ENCODE data around the gene KIRREL3. TPM values are rescaled to one million over a fixed set of nuclear protein-coding genes. Genes with fewer than 3 reads are reported as not detected.

Gene KIRREL3
- total and polyA plus RNA-seq, 2 of the 4 experiments (the other 2 are of a cell fraction) = 10.9 to 15.9 TPM

DNA sequence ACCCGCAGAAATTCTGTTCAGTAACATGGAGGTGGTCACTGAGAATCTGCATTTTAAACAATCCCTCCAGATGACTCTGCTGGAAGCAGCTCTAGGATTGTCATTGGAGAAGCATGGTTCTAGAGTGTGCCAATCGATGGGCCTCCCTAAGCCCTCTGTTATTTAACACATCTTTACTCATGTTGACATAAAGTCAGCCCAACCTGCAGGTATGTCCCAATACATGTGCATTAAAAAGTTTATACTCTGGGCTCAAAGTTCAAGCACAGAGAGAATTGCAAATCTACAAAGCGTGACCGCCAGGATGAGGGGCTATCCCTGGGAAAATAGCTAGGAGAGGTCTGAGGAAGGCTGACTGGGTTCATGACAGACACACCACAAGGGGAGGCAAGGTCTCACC is 116.4 kb downstream of the KIRREL3 start:
- no peak overlapping the region for H3K4me2 ChIP-seq (ENCODE audit: low read depth, low read length)
- no peak overlapping the region for H2AK9ac ChIP-seq (replicated peaks; ENCODE audit: low read depth, low read length, poor library complexity)
- H3K79me1 ChIP-seq (ENCODE audit: low read depth in 1 of 2, low read length in 2 of 2) = peaks cover 22 to 27% of the 10 kb centered on the region in 2 experiments
- H3K18ac ChIP-seq (ENCODE audit: low read depth, low read length) = no peak overlapping the region
- H3K9me3 ChIP-seq (ENCODE audit: control insufficient read depth, insufficient read depth, low read length) = no peaks in the 10 kb centered on the region
- H2BK120ac ChIP-seq (ENCODE audit: low read depth, low read length) = no peak overlapping the region
- TF ChIP-seq FOS (IDR thresholded peaks at IDR 0.05; ENCODE audit: low read depth, low read length) (no peak), MAFK (IDR thresholded peaks at IDR 0.05; ENCODE audit: low read depth, low read length) (no peak), MXI1 (IDR thresholded peaks at IDR 0.05; ENCODE audit: borderline replicate concordance, low read depth, low read length) (no peak), ELK1 (IDR thresholded peaks at IDR 0.05; ENCODE audit: borderline replicate concordance, low read depth, low read length) (no peak), SMC3 (IDR thresholded peaks at IDR 0.05; ENCODE audit: low read depth, low read length) (no peak), RCOR1 (IDR thresholded peaks at IDR 0.05; ENCODE audit: insufficient replicate concordance, low read length) (no peak)
- TF ChIP-seq, protein P1, sequence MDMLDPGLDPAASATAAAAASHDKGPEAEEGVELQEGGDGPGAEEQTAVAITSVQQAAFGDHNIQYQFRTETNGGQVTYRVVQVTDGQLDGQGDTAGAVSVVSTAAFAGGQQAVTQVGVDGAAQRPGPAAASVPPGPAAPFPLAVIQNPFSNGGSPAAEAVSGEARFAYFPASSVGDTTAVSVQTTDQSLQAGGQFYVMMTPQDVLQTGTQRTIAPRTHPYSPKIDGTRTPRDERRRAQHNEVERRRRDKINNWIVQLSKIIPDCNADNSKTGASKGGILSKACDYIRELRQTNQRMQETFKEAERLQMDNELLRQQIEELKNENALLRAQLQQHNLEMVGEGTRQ (IDR thresholded peaks at IDR 0.05; ENCODE audit: low read depth, low read length) = no peak
- in situ Hi-C loops (cut with MboI; ENCODE audit: low sequenced_read_pairs) = no loop called here
- no peak overlapping the region for H3K27ac ChIP-seq (ENCODE audit: insufficient read depth, low read length)
- H2BK5ac ChIP-seq (ENCODE audit: low read depth, low read length, poor library complexity, severe bottlenecking) = no peak overlapping the region
- no CpG with 5 or more reads among the region's 4 CpGs for WGBS, 2 experiments (ENCODE audit: extremely low coverage in 2 of 2, insufficient read length in 1 of 2)
- no peaks in the 10 kb centered on the region for H3K36me3 ChIP-seq (ENCODE audit: control insufficient read depth, insufficient read depth, low read length)
- no peak overlapping the region for H3K56ac ChIP-seq (ENCODE audit: extremely low read depth, insufficient read depth, low read length)
- ChIA-PET POLR2A (ENCODE audit: unreplicated experiment) (no interaction called here), CTCF (no interaction called here)
- no peak overlapping the region for H3K23ac ChIP-seq (ENCODE audit: low read depth, low read length)
- no peaks in the 10 kb centered on the region for H4K20me1 ChIP-seq (ENCODE audit: insufficient read depth, low read length)
- H2BK15ac ChIP-seq (ENCODE audit: low read depth, low read length) = no peak overlapping the region
- no peak overlapping the region for H2AK5ac ChIP-seq (ENCODE audit: low read depth, low read length)
- H3K4me1 ChIP-seq (ENCODE audit: control insufficient read depth, insufficient read depth, low read length) = peaks cover 11% of the 10 kb centered on the region
- no peak overlapping the region for H2AFZ ChIP-seq (replicated peaks; ENCODE audit: low read length, poor library complexity)
- no peak overlapping the region for H3K14ac ChIP-seq (replicated peaks; ENCODE audit: low read depth, low read length)
- no peak overlapping the region for H4K91ac ChIP-seq (ENCODE audit: insufficient read depth, low read depth, low read length)
- peaks cover 7% of the 10 kb centered on the region for H3K9me1 ChIP-seq (ENCODE audit: insufficient read depth, low read length)
- H3K27me3 ChIP-seq (ENCODE audit: control insufficient read depth, insufficient read depth, low read length) = no peaks in the 10 kb centered on the region
- no TSS peak for BruUV-seq (replicated peaks)
- dilution Hi-C loops (cut with HindIII; ENCODE audit: low sequenced_read_pairs, unreplicated experiment) = no loop called here
- H3K4me3 ChIP-seq (ENCODE audit: insufficient read depth, low read depth, low read length) = no peak overlapping the region
- H3K4ac ChIP-seq (ENCODE audit: low read depth, low read length) = no peak overlapping the region
- H4K5ac ChIP-seq (ENCODE audit: low read depth, low read length) = no peak overlapping the region
- H4K8ac ChIP-seq (ENCODE audit: low read depth in 2 of 2, low read length in 2 of 2) = no peak overlapping the region
- intact Hi-C loops (cut with micrococcal nuclease) = no loop called here
- no peak overlapping the region for H2BK20ac ChIP-seq (ENCODE audit: low read depth, low read length)
- no peak overlapping the region for H3K9ac ChIP-seq (ENCODE audit: low read depth, low read length)
- ATAC-seq (ENCODE audit: low read depth) (no peak), DNase-seq (no peak)

Data from IMR-90 (cell line).